GM19023 (cell line): ENCODE results near the gene C18orf63.

Source experiments
- ATAC-seq: cut with Tn5 transposase; IDR thresholded peaks from one replicate; pipeline ENCODE4 v1.9.1; 2021; ENCODE audit warnings: mild to moderate bottlenecking, moderate library complexity; ENCODE audit not compliant: unreplicated experiment

The C18orf63 gene

GRCh38 chr18:74402806-74403433 lies 87.3 kb downstream of the C18orf63 start:
- ATAC-seq = no peak

- ATAC-seq = no peak
These were observed 92.2 kb downstream of the C18orf63 start for GRCh38 chr18:74407888-74408287.
